ENCODE data around the gene SPA17. TPM values are rescaled to one million over a fixed set of nuclear protein-coding genes. Genes with fewer than 3 reads are reported as not detected.

SPA17 gene
- total RNA-seq, 1 experiment from 2014 or later, result 5.4 TPM

DNA sequence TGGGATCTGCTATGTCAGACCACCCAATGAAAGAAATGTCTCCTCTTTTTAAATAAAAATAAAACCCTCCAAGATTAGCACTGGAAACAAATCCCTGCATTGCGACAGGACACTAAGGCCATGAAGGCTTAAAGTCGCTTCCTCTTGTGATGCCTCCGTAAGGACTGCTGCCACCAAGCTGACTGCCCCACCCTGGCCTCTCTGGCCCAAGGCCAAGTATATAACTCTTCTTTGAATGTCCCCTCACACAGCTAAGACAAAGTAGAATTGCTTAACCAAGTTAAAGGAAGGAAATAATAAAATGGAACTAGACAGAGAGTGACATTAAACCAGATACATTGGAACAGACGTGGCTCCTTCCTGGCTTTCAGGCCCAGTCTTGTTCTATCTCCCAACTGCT is 58.5 kb downstream of the SPA17 start:
- intact Hi-C loops (cut with micrococcal nuclease; ENCODE audit: unreplicated experiment), result no loop called here
- Mint-ChIP-seq H3K4me3 (ENCODE audit: low read depth, unreplicated experiment) (no peak overlapping the region), H3K36me3 (ENCODE audit: insufficient read depth, unreplicated experiment) (no peaks in the 10 kb centered on the region), H3K27ac (ENCODE audit: unreplicated experiment) (no peak overlapping the region), H3K9me3 (ENCODE audit: low read depth, unreplicated experiment) (no peaks in the 10 kb centered on the region), H3K4me1 (ENCODE audit: low read depth, unreplicated experiment) (no peaks in the 10 kb centered on the region), H3K27me3 (ENCODE audit: unreplicated experiment) (peaks cover 35% of the 10 kb centered on the region)
- CTCF ChIA-PET, result no interaction called here
- TF ChIP-seq, protein P1, sequence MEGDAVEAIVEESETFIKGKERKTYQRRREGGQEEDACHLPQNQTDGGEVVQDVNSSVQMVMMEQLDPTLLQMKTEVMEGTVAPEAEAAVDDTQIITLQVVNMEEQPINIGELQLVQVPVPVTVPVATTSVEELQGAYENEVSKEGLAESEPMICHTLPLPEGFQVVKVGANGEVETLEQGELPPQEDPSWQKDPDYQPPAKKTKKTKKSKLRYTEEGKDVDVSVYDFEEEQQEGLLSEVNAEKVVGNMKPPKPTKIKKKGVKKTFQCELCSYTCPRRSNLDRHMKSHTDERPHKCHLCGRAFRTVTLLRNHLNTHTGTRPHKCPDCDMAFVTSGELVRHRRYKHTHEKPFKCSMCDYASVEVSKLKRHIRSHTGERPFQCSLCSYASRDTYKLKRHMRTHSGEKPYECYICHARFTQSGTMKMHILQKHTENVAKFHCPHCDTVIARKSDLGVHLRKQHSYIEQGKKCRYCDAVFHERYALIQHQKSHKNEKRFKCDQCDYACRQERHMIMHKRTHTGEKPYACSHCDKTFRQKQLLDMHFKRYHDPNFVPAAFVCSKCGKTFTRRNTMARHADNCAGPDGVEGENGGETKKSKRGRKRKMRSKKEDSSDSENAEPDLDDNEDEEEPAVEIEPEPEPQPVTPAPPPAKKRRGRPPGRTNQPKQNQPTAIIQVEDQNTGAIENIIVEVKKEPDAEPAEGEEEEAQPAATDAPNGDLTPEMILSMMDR (IDR thresholded peaks at IDR 0.05; ENCODE audit: unreplicated experiment), result no peak
- no peak for DNase-seq
- no TSS peak for BruUV-seq (replicated peaks)

DNA sequence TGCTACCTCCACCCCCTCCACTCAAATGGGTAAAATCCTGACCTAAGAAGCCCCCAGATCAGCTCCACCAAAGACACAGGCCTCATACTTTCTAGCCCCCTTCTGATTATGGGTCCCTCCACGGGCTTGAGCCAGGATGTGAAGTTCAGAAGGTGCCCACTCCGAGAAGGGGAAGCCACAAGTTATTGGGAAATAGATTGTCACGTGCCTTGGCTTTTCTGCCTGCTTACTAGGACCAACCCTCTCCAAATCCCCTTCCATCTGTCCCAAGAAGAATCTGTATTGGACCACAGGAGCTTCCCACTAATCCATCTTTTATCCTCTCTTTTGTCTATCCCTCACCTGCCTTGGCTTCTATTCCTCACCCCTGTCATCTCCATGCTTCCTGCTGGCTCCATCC is 63.0 kb downstream of the SPA17 start:
- intact Hi-C loops (cut with micrococcal nuclease; ENCODE audit: unreplicated experiment), result no loop called here
- CTCF ChIA-PET, result no interaction called here
- Mint-ChIP-seq H3K27ac (ENCODE audit: unreplicated experiment) (no peak overlapping the region), H3K27me3 (ENCODE audit: unreplicated experiment) (peaks cover 60% of the 10 kb centered on the region), H3K36me3 (ENCODE audit: insufficient read depth, unreplicated experiment) (peaks cover 15% of the 10 kb centered on the region), H3K4me3 (ENCODE audit: low read depth, unreplicated experiment) (no peak overlapping the region), H3K4me1 (ENCODE audit: low read depth, unreplicated experiment) (peaks cover 7% of the 10 kb centered on the region), H3K9me3 (ENCODE audit: low read depth, unreplicated experiment) (no peaks in the 10 kb centered on the region)
- TF ChIP-seq, protein P1 (IDR thresholded peaks at IDR 0.05; ENCODE audit: unreplicated experiment), result no peak
- no TSS peak for BruUV-seq (replicated peaks)
- DNase-seq, result no peak

DNA sequence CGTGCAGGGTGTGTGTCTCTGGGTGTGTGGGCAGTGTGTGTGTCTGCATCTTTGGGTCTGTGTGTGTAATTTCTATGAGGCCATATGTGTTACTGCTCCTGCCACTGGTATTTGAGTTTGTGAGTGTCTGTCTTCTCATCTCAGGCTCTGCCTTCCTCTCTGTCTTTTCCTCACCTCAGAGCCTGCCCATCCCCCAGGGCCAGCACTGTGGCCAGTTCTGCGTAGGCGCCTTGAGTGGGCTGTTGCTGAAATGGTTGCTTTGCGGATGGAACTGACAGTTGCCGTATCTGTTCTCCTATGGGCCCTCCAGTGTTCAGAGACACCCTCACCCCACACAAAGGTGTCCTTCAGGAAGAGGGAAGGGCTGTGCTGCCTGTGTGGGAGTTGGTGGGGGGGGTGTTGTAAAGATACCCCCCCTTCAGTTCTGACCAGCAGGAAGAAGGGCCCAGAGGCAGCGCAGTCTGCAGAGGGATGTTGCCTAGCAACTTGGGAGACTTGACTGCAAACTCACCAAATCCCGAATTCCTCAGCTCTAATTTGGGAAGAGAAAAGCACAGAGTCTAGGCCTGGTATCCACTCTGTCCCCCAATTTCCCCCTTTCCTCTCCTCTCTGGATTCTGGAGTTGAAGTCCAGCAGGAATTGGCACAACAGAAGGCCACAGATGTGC is 64.1 kb downstream of the SPA17 start:
- Mint-ChIP-seq H3K27me3 (ENCODE audit: unreplicated experiment) (peaks cover 60% of the 10 kb centered on the region), H3K27ac (ENCODE audit: unreplicated experiment) (no peak overlapping the region), H3K9me3 (ENCODE audit: low read depth, unreplicated experiment) (no peaks in the 10 kb centered on the region), H3K4me1 (ENCODE audit: low read depth, unreplicated experiment) (peaks cover 7% of the 10 kb centered on the region), H3K36me3 (ENCODE audit: insufficient read depth, unreplicated experiment) (peaks cover 15% of the 10 kb centered on the region), H3K4me3 (ENCODE audit: low read depth, unreplicated experiment) (no peak overlapping the region)
- CTCF ChIA-PET, result no interaction called here
- no TSS peak for BruUV-seq (replicated peaks)
- TF ChIP-seq, protein P1 (IDR thresholded peaks at IDR 0.05; ENCODE audit: unreplicated experiment), result no peak
- no peak for DNase-seq
- intact Hi-C loops (cut with micrococcal nuclease; ENCODE audit: unreplicated experiment), result no loop called here

DNA sequence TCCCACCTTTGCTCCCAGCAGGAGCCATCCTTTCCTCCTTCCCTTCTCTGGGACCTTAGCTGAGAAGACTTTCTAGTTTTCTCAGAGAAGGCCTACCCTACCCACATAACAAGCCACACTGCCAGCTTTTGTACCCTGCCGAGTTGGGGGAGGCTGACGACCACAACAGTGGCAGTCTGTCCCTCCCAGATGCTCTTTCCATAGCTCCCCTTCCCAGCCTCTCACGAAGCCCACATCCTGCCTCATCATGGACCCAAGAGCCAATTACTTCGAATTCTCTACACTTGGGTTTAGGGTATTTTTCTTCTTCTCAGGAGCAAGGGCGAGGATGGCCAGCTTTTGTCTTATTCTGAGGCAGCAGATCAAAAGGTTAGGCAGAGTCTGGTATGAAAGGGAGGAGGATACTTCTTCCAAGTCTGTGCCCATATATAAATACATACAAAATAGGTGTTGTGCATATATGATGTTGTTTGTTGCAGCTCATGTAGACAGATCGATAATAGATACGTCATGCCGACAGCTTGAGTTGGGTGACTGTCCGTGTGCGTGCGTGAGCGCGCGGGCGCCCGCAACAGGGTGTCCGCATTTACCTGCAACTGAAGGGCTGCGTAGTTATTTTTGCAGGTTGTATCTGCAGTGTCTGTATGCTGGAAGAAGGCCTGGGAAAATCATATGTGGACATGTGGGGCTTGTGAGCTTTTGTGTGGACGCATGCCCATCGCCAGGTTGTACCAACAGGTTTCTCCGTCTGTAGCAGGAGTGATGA is 65.2 kb downstream of the SPA17 start:
- TF ChIP-seq, protein P1 (IDR thresholded peaks at IDR 0.05; ENCODE audit: unreplicated experiment), result no peak
- Mint-ChIP-seq H3K9me3 (ENCODE audit: low read depth, unreplicated experiment) (no peaks in the 10 kb centered on the region), H3K27me3 (ENCODE audit: unreplicated experiment) (peaks cover 58% of the 10 kb centered on the region), H3K27ac (ENCODE audit: unreplicated experiment) (no peak overlapping the region), H3K4me3 (ENCODE audit: low read depth, unreplicated experiment) (peak overlapping the region; percentile 72), H3K4me1 (ENCODE audit: low read depth, unreplicated experiment) (peaks cover 7% of the 10 kb centered on the region), H3K36me3 (ENCODE audit: insufficient read depth, unreplicated experiment) (peaks cover 15% of the 10 kb centered on the region)
- CTCF ChIA-PET, result interaction anchor here (1.0 kb wide), 1 partner anchor 10 kb away, joined by 6 read pairs; no protein-coding TSS in a partner anchor
- no TSS peak for BruUV-seq (replicated peaks)
- DNase-seq, result no peak
- intact Hi-C loops (cut with micrococcal nuclease; ENCODE audit: unreplicated experiment), result no loop called here
